ENCODE data around the gene NAA80. TPM values are rescaled to one million over a fixed set of nuclear protein-coding genes. Genes with fewer than 3 reads are reported as not detected.
"Not testable (repeated sequence)": the region's sequence is repeated elsewhere in the genome, so short reads cannot be mapped to it uniquely, and the experiment has no call there.

The NAA80 gene
- polyA plus RNA-seq, 1 donor: 9.5 TPM

- DNase-seq: no peak
Measured at GRCh38 chr3:50289130-50289529, 10.1 kb downstream of the NAA80 start.

- no peak for DNase-seq
Measured at GRCh38 chr3:50288387-50289007, 10.7 kb downstream of the NAA80 start.

GRCh38 chr3:50287262-50287661 is 11.9 kb downstream of the NAA80 start:
- no peak for DNase-seq

GRCh38 chr3:50286322-50287227 is 12.6 kb downstream of the NAA80 start:
- no peak for DNase-seq

GRCh38 chr3:50284121-50284520 is 15.1 kb downstream of the NAA80 start:
- not testable (repeated sequence) for DNase-seq

GRCh38 chr3:50279255-50280016 is 19.8 kb downstream of the NAA80 start:
- DNase-seq: no peak

- no peak for DNase-seq
Measured at GRCh38 chr3:50278880-50279224, 20.4 kb downstream of the NAA80 start, which contains the start of gene LSMEM2. TSS of gene LSMEM2 (plus strand) at chr3:50279087. CDS start at chr3:50279114, 27 bp downstream.

GRCh38 chr3:50278123-50278879 is 20.9 kb downstream of the NAA80 start:
- DNase-seq: no peak

GRCh38 chr3:50276762-50277101 is 22.5 kb downstream of the NAA80 start:
- no peak for DNase-seq

GRCh38 chr3:50275996-50276761 is 23.0 kb downstream of the NAA80 start:
- DNase-seq: no peak

GRCh38 chr3:50275141-50275995 is 23.8 kb downstream of the NAA80 start:
- DNase-seq: no peak

- DNase-seq: no peak
Measured at GRCh38 chr3:50274371-50275104, 24.7 kb downstream of the NAA80 start.

GRCh38 chr3:50273689-50274065 is 25.5 kb downstream of the NAA80 start:
- no peak for DNase-seq

GRCh38 chr3:50272911-50273688 is 26.1 kb downstream of the NAA80 start:
- peak; percentile 86 for DNase-seq

GRCh38 chr3:50272538-50272910 is 26.7 kb downstream of the NAA80 start:
- not testable (repeated sequence) for DNase-seq

GRCh38 chr3:50271314-50271936 is 27.8 kb downstream of the NAA80 start:
- DNase-seq: no peak

- DNase-seq: no peak
Measured at GRCh38 chr3:50270422-50271224, 28.6 kb downstream of the NAA80 start.

- no peak for DNase-seq
Measured at GRCh38 chr3:50269977-50270413, 29.2 kb downstream of the NAA80 start.

All from hindlimb muscle (tissue), 1 donor.